Type B pancreatic cell (in vitro differentiated cells): ENCODE data around the gene SPEG. TPM values are rescaled to one million over a fixed set of nuclear protein-coding genes. Genes with fewer than 3 reads are reported as not detected.

Source experiments
- DNase-seq: peaks from one replicate; pipeline ENCODE4 v3.0.0; 2021; ENCODE audit warnings: mixed read lengths; ENCODE audit not compliant: unreplicated experiment; ENCODE audit errors: extremely low spot score
- H3K27ac Mint-ChIP-seq: 2 replicates; pipeline ENCODE4 v1.8.0; 2021; ENCODE audit warnings: mild to moderate bottlenecking, mixed read lengths
- H3K27me3 Mint-ChIP-seq: 2 replicates; pipeline ENCODE4 v1.8.0; 2021; ENCODE audit warnings: mixed read lengths
- H3K36me3 Mint-ChIP-seq: 2 replicates; pipeline ENCODE4 v1.8.0; 2021; ENCODE audit warnings: mixed read lengths
- H3K4me1 Mint-ChIP-seq: one replicate; pipeline ENCODE4 v1.8.0; 2021; ENCODE audit warnings: mixed read lengths; ENCODE audit not compliant: unreplicated experiment
- H3K4me3 Mint-ChIP-seq: 2 replicates; pipeline ENCODE4 v1.8.0; 2021; ENCODE audit warnings: mild to moderate bottlenecking, mixed read lengths
- H3K9me3 Mint-ChIP-seq: 2 replicates; pipeline ENCODE4 v1.8.0; 2021; ENCODE audit warnings: mixed read lengths
- CTCF ChIP-seq: fragments of 200-600 bp; sonication (generic); conservative IDR thresholded peaks from 2 replicates; pipeline ENCODE4 v1.5.0; 2021; ENCODE audit warnings: antibody characterized with exemption, mild to moderate bottlenecking
- total RNA-seq: library from RNA; stranded (reverse); gene quantifications from 2 replicates; pipeline ENCODE4 v1.2.1, GENCODE V29; 2021; ENCODE audit warnings: low replicate concordance

SPEG gene
- total RNA-seq, 1 donor from 2014 or later, result 49.4 TPM

- TF ChIP-seq CTCF, result no peak
- H3K9me3 Mint-ChIP-seq, result no peaks in the 10 kb centered on the region
- peak overlapping the region; percentile 87 for H3K27ac Mint-ChIP-seq
- no peak for DNase-seq
- H3K4me1 Mint-ChIP-seq, result peaks cover 40% of the 10 kb centered on the region
- H3K27me3 Mint-ChIP-seq, result peaks cover 58% of the 10 kb centered on the region
- H3K4me3 Mint-ChIP-seq, result peak overlapping the region; percentile 96
- no peaks in the 10 kb centered on the region for H3K36me3 Mint-ChIP-seq
These were observed 63.0 kb downstream of the SPEG start for GRCh38 chr2:219497495-219498279.

GRCh38 chr2:219498280-219499057 lies 63.8 kb downstream of the SPEG start, which contains the start of gene GMPPA:
GMPPA (plus strand) TSS chr2:219498891; CDS start chr2:219499976, 1,085 bp downstream.
- peaks cover 40% of the 10 kb centered on the region for H3K4me1 Mint-ChIP-seq
- no peak for TF ChIP-seq CTCF
- peaks cover 51% of the 10 kb centered on the region for H3K27me3 Mint-ChIP-seq

GRCh38 chr2:219499058-219499307 lies 64.3 kb downstream of the SPEG start:
- H3K27ac Mint-ChIP-seq, result peak overlapping the region; percentile 87
- H3K36me3 Mint-ChIP-seq, result peaks cover 5% of the 10 kb centered on the region
- peaks cover 40% of the 10 kb centered on the region for H3K4me1 Mint-ChIP-seq
- no peaks in the 10 kb centered on the region for H3K9me3 Mint-ChIP-seq
- peak overlapping the region; percentile 96 for H3K4me3 Mint-ChIP-seq
- TF ChIP-seq CTCF, result no peak
- DNase-seq, result no peak
- H3K27me3 Mint-ChIP-seq, result peaks cover 45% of the 10 kb centered on the region

More at GRCh38 chr2:219498280-219499057, 63.8 kb downstream of the SPEG start, which contains the start of gene GMPPA:
- Mint-ChIP-seq H3K4me3 (peak within 1 kb of the TSS; percentile 96), H3K9me3 (no peaks in the 10 kb centered on the region), H3K36me3 (peaks cover 1% of the 10 kb centered on the region), H3K27ac (peak within 1 kb of the TSS; percentile 87)
- peak; percentile 93 for DNase-seq

- TF ChIP-seq CTCF, result no peak
- Mint-ChIP-seq H3K36me3 (peaks cover 9% of the 10 kb centered on the region), H3K27ac (peak overlapping the region; percentile 87), H3K4me1 (peaks cover 40% of the 10 kb centered on the region), H3K4me3 (peak overlapping the region; percentile 96), H3K27me3 (peaks cover 40% of the 10 kb centered on the region), H3K9me3 (no peaks in the 10 kb centered on the region)
- no peak for DNase-seq
These were observed 64.9 kb downstream of the SPEG start for GRCh38 chr2:219499555-219499954.

GRCh38 chr2:219500135-219500534 lies 65.5 kb downstream of the SPEG start:
- no peak for DNase-seq

More at GRCh38 chr2:219500135-219500534, 65.5 kb downstream of the SPEG start:
- Mint-ChIP-seq H3K4me1 (peaks cover 40% of the 10 kb centered on the region), H3K4me3 (peak overlapping the region; percentile 96), H3K36me3 (peaks cover 12% of the 10 kb centered on the region), H3K9me3 (no peaks in the 10 kb centered on the region), H3K27me3 (peaks cover 34% of the 10 kb centered on the region), H3K27ac (peak overlapping the region; percentile 40)
- peak; percentile 32 for TF ChIP-seq CTCF
